Kidney epithelial cell (primary cell): ENCODE measurements around the gene MFN2. TPM values are rescaled to one million over a fixed set of nuclear protein-coding genes. Genes with fewer than 3 reads are reported as not detected.
"Not testable (repeated sequence)": the region's sequence is repeated elsewhere in the genome, so short reads cannot be mapped to it uniquely, and the experiment has no call there.

ENCODE experiments used
- DNase-seq: peaks from one replicate; pipeline ENCODE4 v3.0.0-alpha.2; 2010; ENCODE audit warnings: low read depth
- H3K27me3 ChIP-seq: 2 replicates; pipeline ENCODE4 v1.6.0; 2011; ENCODE audit warnings: low read length; ENCODE audit not compliant: control insufficient read depth, insufficient read depth
- H3K36me3 ChIP-seq: 2 replicates; pipeline ENCODE4 v1.5.1; 2011; ENCODE audit warnings: low read length; ENCODE audit not compliant: control insufficient read depth, insufficient read depth
- H3K4me3 ChIP-seq: 2 replicates; pipeline ENCODE4 v1.5.1; 2011; ENCODE audit warnings: low read depth, mild to moderate bottlenecking, control low read depth, low read length
- CTCF ChIP-seq: IDR thresholded peaks from 2 replicates; pipeline ENCODE4 v1.5.1; 2011; ENCODE audit warnings: mild to moderate bottlenecking, moderate library complexity, low read length, control low read depth, inconsistent platforms; ENCODE audit not compliant: insufficient read depth, poor library complexity, severe bottlenecking
- total RNA-seq: library from RNA; depleted of rRNA; stranded (reverse); fragments of >200 nt; gene quantifications from 2 replicates; pipeline ENCODE4 v1.2.3, GENCODE V29; 2015

MFN2 gene
- total RNA-seq, 1 donor from 2014 or later, result 78.2 TPM

DNA sequence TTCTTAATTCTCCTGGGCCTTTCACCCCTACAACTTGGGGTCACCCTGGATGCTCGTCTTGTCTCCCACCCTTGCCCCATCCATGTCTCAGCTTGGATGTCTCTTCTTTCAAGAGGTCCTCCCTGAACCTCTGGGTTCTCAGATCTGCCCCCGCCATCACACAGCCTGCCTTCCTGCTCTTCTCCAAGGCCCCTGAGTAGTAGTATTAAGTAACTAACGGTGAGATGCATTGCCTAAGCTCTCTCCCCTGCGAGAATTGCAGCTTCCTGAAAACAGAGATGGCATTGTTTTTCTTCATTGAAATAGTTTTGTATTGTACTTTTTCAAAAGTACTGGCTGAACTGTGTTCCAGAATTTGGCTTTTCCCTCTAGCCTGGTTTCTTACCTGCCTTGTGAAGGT lies 55.1 kb downstream of the MFN2 start:
- no peak for DNase-seq
- H3K27me3 ChIP-seq, result no peaks in the 10 kb centered on the region
- TF ChIP-seq CTCF, result no peak
- H3K4me3 ChIP-seq, result no peak overlapping the region
- H3K36me3 ChIP-seq, result peaks cover 1% of the 10 kb centered on the region

DNA sequence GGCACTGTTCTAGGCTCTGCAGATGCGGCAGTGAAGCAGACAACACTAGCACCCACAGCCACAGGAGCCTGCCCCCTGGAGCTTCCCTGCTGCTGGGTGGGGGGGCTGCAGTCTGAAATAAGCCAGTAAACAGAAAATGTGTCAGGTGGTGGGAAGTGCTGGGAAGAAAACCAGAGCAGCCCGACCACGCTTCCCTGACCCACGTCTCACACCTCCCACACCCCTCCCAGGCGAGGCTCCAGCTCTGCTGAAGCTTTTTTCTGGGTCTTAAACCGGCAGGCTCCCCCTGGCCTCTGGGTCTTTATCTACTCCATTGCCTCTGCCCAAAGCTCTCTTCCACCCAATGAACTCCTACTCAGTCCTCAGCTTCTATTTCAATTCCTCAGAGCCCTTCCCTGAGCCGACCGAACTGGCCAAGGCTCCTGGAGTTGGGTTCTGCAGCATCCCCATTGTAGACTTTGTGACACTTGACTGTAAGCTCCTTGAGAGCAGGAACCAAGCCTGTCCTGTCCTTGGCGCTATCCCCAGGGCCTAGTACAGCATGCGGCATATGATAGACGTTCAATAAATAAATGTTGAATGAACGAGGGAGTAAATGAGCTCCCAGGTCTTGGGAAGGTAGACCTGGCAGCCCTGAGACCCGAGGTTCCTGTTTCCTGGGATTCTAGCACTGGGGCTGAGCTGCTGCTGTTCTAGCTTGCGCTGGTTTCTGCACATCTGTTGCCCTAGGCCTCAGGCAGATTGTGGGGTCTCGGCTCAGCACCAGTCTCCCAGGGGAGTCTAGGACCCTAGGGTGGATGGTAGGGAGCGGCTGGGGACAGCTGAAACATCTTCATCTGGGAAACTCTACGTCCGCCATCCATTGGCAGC lies 57.5 kb downstream of the MFN2 start:
- TF ChIP-seq CTCF, result no peak
- Histone ChIP-seq H3K4me3 (no peak overlapping the region), H3K36me3 (no peaks in the 10 kb centered on the region), H3K27me3 (no peaks in the 10 kb centered on the region)
- DNase-seq, result no peak

DNA sequence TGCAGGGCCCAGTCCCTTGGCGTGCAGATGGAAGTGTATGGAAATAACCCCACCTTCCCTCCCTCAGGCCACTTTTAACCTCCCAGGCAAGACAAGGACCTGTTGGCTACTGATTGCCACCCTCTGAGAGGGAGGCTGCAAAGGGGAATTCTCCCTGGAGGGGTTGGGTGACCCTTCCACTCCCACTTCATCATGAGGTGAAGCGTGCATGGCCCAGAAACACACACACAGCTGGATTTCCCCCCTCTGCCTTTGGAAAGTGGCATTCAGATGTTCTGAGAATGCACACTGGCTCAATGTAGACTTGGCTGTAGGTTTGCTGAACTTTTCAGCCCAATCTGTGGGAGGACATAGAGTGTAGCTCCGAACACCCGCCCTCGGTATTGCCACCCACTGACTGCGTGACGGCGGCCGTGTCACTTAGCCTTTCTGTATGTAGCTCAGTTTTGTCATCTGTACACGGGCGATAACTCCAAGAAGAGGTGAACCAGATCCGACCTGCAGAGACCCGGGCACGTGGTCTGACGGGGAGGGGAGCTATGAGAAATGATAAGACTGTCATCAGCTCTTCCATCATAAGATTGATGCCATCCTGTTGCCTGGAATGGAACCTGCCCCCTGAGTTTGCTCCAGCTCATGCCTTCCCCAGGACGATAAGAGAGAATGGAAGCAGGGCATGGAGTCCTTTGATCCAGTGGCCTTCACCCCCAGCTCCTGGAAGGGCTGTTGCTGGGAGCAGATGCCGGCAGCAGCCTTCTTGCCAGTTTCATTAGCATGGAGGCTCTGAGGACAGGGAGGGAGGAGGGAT lies 58.3 kb downstream of the MFN2 start:
- H3K36me3 ChIP-seq, result no peaks in the 10 kb centered on the region
- TF ChIP-seq CTCF, result no peak
- no peak for DNase-seq

GRCh38 chr1:12039164-12039525 lies 58.9 kb downstream of the MFN2 start:
- no peak for TF ChIP-seq CTCF
- H3K27me3 ChIP-seq, result no peaks in the 10 kb centered on the region
- no peaks in the 10 kb centered on the region for H3K36me3 ChIP-seq
- no peak for DNase-seq
- H3K4me3 ChIP-seq, result no peak overlapping the region

More for the DNA sequence above, 58.3 kb downstream of the MFN2 start:
- H3K27me3 ChIP-seq, result no peaks in the 10 kb centered on the region
- no peak overlapping the region for H3K4me3 ChIP-seq

- DNase-seq, result not testable (repeated sequence)
These were observed 59.7 kb downstream of the MFN2 start for GRCh38 chr1:12039824-12040456.

DNA sequence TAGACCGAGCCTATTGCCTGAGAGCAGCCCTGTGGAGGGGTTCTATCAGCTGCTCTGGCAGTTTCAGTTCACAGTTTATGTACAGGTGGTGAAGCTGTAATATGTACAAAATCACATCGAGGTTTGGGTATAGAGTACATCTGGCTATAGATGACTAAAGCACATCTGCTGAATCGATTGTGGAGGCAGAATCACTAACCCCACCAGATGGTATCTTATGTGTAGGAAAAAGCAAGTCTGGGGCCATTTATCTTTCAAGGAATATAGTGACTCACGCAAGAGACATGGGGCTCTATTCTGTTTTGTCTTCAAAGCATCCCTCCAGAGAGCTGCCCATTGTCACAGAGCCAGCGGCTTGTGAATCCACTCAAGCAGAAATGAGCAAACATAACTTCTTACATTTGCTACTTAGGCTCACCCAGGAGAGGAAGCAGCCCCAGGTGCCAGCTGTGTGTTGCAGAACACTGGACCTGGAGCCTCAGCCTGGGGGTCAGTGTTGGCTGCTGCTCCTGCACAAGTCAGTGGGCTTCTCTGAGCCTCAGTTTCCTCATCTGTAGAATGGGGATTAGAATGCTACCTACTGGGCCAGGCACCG lies 60.3 kb downstream of the MFN2 start:
- TF ChIP-seq CTCF, result no peak
- peak; percentile 86 for DNase-seq
- no peak overlapping the region for H3K4me3 ChIP-seq
- no peaks in the 10 kb centered on the region for H3K27me3 ChIP-seq
- H3K36me3 ChIP-seq, result no peaks in the 10 kb centered on the region

More at GRCh38 chr1:12039824-12040456, 59.7 kb downstream of the MFN2 start:
- not testable (repeated sequence) for H3K4me3 ChIP-seq, H3K36me3 ChIP-seq, H3K27me3 ChIP-seq

DNA sequence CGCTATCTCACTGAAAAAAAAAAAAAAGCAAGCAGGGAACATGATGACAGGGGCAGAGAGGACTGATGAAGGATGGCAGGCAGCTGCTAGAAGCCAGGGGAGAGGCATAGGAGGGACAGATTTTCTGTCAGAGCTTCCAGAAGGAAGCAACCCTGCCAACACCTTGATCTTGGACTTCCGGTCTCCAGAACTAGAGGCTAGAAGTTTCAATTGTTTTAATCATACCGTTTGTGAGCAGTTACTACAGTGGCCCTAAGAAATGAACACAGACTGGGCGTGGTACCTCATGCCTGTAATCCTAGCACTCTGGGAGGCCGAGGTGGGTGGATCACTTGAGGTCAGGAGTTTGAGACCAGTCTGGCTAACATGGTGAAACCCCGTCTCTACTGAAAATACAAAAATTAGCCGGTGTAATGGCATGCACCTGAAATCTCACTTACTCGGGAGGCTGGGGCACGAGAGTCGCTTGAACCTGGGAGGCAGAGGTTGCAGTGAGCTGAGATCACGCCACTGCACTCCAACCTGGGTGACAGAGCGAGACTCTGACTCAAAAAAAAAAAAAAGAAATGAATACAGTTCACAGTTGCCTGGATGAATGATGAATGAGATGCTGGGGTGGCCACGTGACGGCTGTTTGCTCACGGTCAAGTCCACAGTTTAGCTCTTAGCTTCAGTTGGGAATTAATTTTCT lies 64.1 kb downstream of the MFN2 start:
- H3K27me3 ChIP-seq, result peaks cover 12% of the 10 kb centered on the region
- not testable (repeated sequence) for DNase-seq, H3K4me3 ChIP-seq, H3K36me3 ChIP-seq
